HL-60 (cell line): ENCODE results near the gene CACNA1H.

Experiments used
- DNase-seq, 2 experiments: peaks; one replicate each; pipeline ENCODE4 v3.0.0-alpha.2; 2010 to 2020; ENCODE audit warnings: low read depth in 1 of 2, low spot score in 1 of 2
- H3K27ac ChIP-seq: fragments of 250-450 bp; sonication (Bioruptor Pico); replicated peaks from 2 replicates; pipeline ENCODE4 v1.5.1; 2020; ENCODE audit warnings: mild to moderate bottlenecking, moderate library complexity
- H3K27me3 ChIP-seq: fragments of 250-450 bp; sonication (Bioruptor Pico); 2 replicates; pipeline ENCODE4 v1.5.1; 2021; ENCODE audit warnings: mild to moderate bottlenecking, moderate library complexity; ENCODE audit not compliant: insufficient read depth, poor library complexity, severe bottlenecking
- H3K4me3 ChIP-seq: replicated peaks from 2 replicates; pipeline ENCODE4 v1.5.1; 2011; ENCODE audit warnings: mild to moderate bottlenecking, control low read depth, low read length; ENCODE audit not compliant: insufficient read depth
- CTCF ChIP-seq: IDR thresholded peaks from one replicate; pipeline ENCODE4 v1.5.1; 2011; ENCODE audit warnings: low read length, control low read depth, inconsistent platforms; ENCODE audit not compliant: insufficient read depth
- GABPA ChIP-seq: IDR thresholded peaks from 2 replicates; pipeline ENCODE4 v1.6.1; 2012; ENCODE audit warnings: low read depth
- POLR2AphosphoS5 ChIP-seq: IDR thresholded peaks from 2 replicates; pipeline ENCODE4 v1.6.1; 2012; ENCODE audit warnings: low read depth
- SPI1 ChIP-seq: IDR thresholded peaks from 2 replicates; pipeline ENCODE4 v1.6.1; 2012; ENCODE audit warnings: low read depth, mild to moderate bottlenecking, borderline replicate concordance
- TF ChIP-seq, protein P1 (sequence below): IDR thresholded peaks from 2 replicates; pipeline ENCODE4 v1.6.1; 2012; ENCODE audit warnings: low read depth; ENCODE audit not compliant: insufficient replicate concordance

The CACNA1H gene

DNA sequence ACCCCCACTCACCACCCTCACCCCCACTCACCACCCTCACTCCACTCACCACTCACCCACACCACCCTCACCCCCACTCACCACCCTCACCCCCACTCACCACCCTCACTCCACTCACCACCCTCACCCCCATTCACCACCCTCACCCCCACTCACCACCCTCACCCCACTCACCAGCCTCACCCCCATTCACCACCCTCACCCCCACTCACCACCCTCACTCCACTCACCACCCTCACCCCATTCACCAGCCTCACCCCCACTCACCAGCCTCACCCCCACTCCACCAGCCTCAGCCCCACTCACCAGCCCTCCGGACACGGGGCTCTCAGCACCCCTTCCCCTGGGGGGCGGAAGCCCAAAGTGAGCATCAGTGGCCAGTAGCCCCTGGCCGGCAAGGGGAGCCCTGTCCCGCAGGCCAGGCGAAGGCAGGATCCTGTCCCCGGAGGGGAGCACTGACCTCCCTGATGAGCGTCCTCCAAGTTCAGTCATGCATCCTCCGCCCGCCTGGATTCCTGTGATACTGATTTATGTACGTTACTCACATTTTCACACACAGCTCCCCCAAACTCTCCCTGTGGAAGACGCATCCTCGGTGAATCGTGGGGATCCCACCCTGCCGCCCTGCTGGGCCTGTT is 38.9 kb upstream of the CACNA1H start:
- peaks cover 5% of the 10 kb centered on the region for H3K27me3 ChIP-seq
- no peak overlapping the region for H3K4me3 ChIP-seq
- no peak for DNase-seq
- TF ChIP-seq POLR2AphosphoS5 = no peak
- TF ChIP-seq GABPA = no peak
- TF ChIP-seq CTCF = no peak
- H3K27ac ChIP-seq = no peak overlapping the region

DNA sequence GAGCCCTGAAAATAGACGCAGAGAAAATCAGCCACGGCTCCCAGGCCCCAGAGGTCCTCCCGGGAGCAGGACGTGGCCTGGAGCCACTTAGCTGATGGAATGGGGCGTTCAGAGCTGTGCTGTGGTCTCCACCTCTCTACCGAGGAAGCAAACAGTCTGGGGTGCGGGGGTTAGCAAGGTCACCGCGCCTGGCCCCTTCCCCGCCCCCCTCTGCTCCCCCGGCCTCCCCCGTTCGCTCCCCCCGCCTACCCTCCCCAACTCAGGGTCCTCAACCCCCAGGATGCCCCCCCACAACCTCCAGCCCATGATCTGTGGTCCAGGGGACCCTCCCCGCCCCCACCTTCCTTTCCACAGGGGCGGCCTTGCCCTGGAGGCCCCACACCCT is 36.2 kb upstream of the CACNA1H start:
- DNase-seq = no peak
- Histone ChIP-seq H3K4me3 (no peak overlapping the region), H3K27ac (no peak overlapping the region), H3K27me3 (peaks cover 8% of the 10 kb centered on the region)
- TF ChIP-seq CTCF (no peak), SPI1 (no peak), GABPA (no peak), POLR2AphosphoS5 (no peak)
- TF ChIP-seq, protein P1, sequence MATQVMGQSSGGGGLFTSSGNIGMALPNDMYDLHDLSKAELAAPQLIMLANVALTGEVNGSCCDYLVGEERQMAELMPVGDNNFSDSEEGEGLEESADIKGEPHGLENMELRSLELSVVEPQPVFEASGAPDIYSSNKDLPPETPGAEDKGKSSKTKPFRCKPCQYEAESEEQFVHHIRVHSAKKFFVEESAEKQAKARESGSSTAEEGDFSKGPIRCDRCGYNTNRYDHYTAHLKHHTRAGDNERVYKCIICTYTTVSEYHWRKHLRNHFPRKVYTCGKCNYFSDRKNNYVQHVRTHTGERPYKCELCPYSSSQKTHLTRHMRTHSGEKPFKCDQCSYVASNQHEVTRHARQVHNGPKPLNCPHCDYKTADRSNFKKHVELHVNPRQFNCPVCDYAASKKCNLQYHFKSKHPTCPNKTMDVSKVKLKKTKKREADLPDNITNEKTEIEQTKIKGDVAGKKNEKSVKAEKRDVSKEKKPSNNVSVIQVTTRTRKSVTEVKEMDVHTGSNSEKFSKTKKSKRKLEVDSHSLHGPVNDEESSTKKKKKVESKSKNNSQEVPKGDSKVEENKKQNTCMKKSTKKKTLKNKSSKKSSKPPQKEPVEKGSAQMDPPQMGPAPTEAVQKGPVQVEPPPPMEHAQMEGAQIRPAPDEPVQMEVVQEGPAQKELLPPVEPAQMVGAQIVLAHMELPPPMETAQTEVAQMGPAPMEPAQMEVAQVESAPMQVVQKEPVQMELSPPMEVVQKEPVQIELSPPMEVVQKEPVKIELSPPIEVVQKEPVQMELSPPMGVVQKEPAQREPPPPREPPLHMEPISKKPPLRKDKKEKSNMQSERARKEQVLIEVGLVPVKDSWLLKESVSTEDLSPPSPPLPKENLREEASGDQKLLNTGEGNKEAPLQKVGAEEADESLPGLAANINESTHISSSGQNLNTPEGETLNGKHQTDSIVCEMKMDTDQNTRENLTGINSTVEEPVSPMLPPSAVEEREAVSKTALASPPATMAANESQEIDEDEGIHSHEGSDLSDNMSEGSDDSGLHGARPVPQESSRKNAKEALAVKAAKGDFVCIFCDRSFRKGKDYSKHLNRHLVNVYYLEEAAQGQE = no peak

DNA sequence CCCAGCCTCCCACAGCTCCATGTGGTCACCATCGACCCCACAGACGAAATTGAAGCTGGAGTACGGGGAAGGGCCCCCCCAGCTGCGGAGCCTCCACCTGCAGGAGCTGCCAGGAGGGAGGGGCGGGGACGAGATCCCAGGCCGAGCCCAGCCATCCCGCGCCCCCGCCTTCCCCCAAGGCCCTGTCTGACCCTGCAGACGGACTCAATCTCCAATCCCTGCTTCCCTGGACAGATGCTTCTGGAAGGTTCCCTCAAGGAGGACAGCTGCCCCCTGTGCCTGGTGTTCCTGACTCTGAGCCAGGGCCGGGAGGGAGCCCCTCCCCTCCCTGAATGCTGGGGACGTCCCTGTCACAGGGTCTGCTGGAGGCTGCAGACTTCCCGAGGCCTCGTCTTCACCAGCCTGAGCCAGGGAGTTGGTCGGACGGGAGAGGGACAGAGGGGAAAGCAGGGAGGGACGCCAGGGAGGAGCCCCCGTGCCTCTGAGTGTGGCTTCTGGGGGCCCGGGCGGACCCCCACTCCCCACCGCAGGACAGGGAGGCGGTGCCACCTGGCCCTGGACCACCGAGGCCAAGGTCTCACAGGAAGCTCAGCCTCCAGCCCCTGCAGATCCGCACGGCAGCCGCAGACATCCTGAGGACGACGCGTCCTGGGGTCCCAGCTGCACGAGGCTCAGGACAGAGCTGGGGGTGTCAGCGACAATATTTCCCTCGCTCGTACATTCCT is 35.6 kb upstream of the CACNA1H start:
- no peak for DNase-seq
- peaks cover 7% of the 10 kb centered on the region for H3K27me3 ChIP-seq
- no peak overlapping the region for H3K27ac ChIP-seq
- no peak for TF ChIP-seq CTCF
- no peak for TF ChIP-seq GABPA
- TF ChIP-seq POLR2AphosphoS5 = no peak
- no peak for TF ChIP-seq SPI1
- TF ChIP-seq, protein P1 = no peak
- H3K4me3 ChIP-seq = no peak overlapping the region

- TF ChIP-seq SPI1 = no peak
- TF ChIP-seq, protein P1 = no peak
- no peak for TF ChIP-seq CTCF
- TF ChIP-seq GABPA = no peak
- H3K27ac ChIP-seq = no peak overlapping the region
- peaks cover 7% of the 10 kb centered on the region for H3K27me3 ChIP-seq
- no peak overlapping the region for H3K4me3 ChIP-seq
- DNase-seq = no peak
Measured at GRCh38 chr16:1117926-1118325, 35.0 kb upstream of the CACNA1H start.
